Stimulated activated CD4-positive, alpha-beta T cell treated with anti-CD3 and anti-CD28 coated beads, Interleukin-2, amount 100 ng/mL, for 24 hours (primary cell): Measurements from ENCODE around the gene GRIP2.

ENCODE experiments used
- DNase-seq, 2 donors: peaks; one replicate each; pipeline ENCODE4 v3.0.0-alpha.2; 2020

The GRIP2 gene

DNA sequence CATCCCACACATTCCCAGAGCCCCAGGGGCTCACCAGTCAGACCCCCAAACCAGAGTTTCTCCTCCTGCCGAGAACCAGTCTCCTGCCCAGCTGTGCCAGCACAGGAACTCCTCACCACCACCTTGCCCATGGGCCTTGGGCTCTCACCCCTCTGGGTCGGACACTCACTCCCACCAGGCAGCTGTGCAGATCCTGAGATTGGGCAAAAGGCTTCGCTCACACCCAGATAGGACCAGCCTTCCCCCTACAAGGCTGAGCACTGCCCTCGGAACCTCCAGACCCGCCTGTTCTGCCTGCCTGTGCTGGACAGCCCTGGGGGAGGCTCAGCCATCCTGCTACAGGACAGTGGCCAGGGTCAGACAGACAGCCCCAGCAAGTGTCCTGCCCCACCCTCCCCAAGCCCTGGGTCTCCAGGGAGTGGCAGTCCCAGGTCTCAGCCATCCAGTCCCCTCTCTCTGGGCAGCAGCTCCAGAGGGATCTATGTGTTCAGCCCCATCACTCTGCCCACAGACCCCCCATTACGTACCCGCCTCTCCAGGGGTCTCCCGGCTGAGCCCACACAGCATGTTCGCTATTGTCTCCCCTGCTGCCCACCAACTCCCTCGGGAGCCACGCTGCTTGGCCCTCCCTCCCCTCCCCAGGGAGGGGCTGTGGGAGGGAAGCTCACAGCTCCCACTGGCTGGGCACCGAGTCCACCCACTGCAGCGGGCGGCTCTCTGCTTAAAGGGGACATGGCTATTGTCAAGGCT, at the start of gene GRIP2:
TSS of gene GRIP2 (minus strand) at position 601 of the 750 bp plus-strand sequence. CDS start at position 567, 34 bp downstream.
- DNase-seq, result no peak

DNA sequence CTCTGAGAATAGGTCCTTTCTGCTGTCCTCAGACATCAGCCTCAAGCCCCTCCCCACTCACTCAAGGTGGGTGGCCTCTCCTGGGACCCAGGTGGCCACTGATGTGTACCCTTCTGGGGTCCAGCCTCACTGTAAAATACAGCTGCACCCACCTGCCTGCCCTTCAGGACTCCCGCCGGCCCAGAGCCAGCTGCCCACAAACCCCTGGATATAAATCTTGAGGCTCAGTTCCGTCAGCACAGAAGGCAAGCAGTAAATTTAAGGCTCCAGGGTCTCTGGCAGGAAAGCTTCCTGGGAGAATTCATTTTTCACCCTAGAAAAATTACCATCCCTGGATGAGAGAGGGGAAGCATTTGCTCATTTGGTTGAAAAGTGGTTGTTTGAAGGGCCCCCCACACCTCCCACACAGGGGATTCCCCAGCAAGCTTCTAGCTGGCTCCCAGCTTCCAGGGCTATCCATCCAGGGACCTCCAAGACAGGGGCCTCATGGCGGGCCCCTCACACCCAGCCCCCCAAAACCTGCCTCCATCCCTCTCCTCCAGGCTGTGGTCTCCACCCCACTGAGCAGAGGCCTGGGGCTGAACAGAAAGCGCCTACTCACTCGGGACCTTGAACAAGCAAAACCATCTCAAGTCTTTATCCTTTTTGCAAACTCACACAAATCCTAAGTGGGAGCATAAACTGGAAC, 48.4 kb upstream of the GRIP2 start:
- DNase-seq, result no peak

DNA sequence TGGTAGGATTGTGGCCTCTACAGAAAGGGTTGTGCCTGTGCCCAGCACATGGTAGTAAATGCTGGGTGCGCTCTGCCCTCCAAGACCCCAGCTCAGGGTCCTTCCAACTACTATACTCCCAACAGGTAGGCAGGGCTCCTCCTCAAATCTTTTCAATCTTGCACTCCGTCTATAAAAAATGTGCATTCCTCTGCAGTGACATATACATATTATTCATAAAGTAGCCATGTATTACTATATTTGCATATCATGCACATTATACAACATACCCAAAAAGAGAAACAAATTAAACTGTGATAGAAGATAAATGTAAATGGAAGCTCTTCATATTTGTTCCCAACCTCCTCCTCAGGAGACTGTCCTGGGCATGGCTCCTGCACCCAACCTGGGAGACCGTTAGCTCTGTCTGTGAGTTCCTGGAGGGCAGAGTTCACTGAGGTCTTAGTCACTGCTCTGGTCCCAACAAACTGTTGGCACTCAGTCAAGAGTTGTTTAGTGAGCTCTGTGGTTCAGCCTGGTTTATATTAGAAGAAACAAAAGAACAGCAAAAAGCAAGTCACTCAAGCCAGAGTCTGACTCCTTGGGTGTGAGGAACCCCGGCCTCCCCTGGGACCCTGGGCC, 47.7 kb upstream of the GRIP2 start:
- no peak for DNase-seq

DNA sequence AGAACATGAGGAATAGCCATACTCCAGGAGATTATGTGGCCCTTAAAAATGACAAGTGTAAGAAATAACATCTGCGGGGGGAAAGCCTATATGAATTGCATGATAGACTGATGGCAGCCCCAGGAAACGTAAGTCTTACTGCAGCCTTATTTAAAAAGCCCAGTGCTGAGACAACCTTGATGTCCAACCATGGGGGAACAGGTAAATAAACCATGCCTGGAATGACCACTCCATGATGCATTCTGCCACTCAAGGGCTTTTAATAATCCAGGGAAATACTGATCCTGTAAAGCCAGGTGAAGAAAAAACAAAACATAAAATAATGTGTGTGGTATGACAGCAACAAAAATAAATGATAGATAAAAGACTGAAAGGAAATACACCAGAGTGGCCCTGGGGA, 46.5 kb upstream of the GRIP2 start:
- DNase-seq, result no peak

DNA sequence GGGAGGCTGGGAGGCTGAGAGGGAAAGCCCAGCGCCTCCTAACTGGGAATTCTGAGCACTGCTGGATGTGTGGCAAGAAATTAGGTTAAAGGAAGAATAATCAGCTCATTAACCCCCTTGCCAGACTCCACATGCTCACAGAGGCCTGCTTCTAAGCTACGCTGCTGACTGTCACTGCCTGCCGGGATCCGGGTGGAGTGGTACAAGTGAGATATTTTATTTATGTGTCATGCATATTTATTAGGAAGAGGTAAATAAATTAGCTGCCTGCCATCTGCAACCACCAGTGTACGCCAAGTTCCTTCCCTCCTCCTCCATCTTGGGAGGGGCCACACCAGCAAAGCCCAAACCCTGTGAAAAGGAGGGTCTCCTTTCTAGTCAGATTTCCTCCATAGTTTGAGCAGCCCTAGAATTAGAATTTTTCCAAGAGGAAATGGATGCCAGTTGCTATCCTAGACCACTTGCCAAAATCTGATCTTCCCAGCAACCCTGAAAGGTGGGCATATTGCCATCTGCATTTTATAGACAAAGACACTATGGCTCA, 43.5 kb upstream of the GRIP2 start:
- no peak for DNase-seq

DNA sequence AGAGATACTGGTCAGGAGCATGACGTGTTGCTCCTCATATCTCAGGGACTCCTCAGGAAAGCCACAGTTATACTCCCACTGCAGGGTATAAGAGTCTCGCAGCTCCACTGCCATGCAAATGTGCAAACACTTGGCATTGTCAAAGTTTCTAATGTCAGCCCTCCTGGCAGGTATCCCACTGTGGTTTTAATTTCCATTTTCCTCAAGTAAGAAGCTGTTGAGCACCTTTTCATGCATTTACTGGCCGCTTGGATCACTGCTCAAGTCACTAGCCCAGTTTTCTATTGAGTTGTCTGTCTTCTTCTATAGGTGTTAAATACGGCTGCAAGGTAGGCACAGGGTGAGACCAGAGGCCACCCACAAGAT, 41.9 kb upstream of the GRIP2 start:
- no peak for DNase-seq

DNA sequence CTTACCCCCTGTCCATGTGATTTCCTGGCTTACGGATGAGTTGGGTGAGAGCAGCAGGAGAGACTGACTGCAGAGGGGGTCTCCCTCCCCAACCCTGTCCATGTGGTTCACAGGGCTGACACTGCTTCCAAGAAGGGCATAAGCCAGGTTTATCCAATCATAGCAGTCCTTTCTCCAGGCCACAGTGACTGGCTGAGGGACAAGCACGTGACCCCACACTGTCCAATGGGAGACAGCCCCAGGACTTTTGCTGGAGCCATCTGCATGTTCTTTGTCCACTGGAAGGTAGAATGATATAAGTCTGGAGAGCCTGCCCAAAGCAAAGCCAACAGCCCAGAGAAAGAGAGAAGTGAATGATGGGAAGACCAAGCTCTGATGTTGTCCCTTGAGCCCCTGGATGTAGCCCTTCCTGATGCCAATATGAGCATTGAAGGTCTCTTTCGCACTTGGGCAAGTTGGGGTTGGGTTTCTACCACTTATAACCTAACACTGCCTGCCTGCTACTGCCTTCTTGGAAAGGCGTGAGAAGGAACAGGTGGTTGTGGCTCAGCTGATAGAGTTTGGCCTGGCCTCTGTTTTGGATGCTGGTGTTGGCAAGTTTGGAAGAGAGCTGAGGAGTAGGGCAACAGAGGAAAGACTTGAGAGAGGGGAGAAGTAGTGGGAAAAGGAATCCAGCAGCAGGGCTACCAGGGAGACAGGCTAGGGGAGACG, 41.3 kb upstream of the GRIP2 start:
- no peak for DNase-seq

DNA sequence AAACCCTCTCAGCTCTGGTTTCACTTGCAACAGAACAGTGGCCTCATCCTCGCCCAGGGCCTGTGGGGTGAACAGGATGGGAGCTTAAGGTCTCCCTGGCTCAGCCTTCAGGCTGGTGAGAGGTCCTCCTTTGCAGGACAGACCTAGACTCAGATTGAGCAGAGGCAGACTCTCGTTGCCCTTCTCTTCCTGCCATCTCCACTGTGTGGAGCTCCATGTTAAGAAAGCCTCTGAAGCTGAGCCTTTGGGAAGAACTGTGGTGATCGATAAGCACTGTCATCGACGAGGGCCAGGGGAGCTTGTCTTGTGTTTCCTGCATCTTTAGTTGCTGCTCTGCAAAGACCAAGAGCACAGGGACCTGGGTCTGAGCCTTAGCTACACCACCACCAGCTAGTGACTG, 37.8 kb upstream of the GRIP2 start:
- DNase-seq, result no peak

DNA sequence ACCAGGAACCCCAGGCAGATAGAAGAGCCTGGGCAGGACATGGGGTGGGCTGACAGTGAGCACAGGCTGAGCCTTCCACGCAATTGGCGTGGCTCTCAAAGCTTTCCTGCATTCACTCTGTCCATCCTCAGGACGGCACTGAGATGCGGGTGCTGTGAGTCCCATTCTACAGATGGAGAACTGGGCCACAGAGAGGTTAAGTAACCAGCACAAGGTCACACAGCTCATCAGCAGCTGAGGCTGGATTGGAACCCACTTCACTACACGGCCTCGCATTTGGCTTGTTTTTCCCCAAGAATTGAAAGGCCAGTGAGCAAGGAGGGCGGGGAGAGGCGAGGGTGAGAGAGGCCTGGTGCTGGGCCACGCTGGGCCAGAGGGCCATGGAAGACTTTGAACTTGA, 36.0 kb upstream of the GRIP2 start:
- no peak for DNase-seq

DNA sequence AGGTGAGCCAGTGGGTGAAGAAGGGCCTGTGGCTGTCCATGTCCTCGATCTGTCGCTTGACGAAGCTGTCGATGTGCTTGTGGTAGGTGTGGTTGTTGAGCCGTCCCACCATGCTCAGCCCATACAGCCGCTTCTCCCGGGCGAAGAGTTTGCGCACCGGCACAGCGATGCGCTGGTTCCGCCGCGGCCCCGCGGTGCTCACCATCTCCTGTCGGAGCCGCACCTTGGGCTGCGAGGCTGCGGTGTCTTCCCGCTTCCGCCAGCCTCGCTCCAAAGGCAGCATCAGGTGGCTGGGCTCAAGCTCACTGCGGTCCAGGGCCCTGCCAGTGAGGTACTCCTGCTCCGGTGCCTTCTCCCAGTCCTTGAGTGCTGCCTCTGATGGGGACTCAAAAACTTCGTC, 34.0 kb upstream of the GRIP2 start:
- DNase-seq, result no peak

DNA sequence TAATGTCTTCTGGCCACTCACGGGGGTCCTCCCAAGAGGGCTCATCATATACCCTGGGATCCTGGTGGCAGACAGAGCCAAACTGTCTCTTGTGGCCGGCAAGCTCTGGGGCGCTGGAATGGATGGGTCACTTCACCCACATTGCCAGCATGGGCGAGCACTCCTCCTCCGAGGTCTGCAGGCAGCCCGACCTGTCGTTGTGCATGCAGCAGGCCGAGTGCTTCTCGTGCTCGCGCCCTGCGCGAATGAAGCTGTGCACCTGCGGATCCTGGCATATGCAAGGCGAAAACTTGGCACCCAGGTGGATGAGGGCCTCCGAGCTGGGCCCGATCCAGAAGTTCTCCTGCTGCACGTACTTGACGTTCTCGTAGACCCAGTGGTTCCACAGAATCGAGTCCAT, 33.6 kb upstream of the GRIP2 start:
- DNase-seq, result no peak

DNA sequence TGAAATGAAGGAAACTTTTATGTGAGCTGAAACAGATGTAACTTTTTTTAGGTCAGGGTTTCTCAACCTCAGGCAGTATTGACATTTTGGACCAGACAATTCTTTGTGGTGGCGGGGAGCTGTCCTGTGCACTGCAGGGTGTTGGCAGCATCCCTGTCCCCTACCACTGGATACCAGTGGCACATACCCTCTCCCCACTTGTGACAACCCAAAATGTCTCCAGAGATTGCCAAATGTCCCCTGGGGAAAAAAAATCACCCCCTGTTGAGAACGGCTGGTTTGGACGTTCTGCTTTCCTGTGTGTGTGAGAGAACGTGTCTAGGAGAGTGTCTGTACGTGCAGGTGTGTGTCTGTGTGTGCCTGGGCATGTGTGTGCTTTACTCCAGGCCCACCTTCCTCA, 30.7 kb upstream of the GRIP2 start:
- no peak for DNase-seq

DNA sequence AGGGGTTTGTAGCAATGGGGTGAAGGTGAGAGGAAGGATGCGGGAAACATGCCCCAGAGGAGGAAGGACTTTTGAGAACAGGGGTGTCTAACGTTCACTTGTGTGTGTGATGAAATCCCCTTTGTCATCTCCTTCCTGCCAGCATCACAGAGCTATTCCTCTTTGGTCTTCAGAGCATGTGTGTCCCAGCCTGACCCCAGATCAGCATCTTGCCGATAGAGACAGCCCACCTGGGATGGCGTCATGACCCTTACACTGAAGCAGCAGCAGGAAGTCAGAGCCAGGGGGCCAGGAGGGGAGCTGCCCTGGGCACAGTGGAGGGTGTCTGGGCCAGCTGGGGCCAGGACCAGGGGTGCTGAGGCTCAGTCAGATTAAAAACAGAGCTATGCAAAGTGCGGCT, 29.9 kb upstream of the GRIP2 start:
- no peak for DNase-seq

DNA sequence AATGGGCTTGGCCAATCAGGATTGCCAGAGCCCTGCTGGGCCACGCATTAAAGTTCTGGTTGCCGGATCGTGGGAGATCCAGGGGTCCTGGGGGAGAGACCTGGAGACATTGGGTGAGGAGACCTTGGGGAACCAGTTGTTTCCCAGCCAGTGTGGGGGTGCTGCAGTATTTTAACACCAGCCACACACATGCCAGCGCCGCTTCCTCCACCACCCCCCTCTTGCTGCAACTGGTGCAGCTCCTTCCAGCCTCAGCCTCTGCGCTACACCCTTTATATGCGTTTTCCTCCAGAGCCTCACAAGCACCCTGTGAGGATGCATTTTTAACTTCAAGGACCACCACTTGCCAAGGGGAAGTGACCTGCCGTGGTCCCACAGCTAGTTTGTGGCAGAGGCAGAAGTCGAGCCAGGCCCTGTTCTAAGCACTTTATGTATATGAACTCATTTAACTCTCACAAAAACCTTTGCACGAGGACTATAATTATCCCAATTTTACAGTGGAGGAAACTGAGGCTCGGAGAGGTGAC, 29.4 kb upstream of the GRIP2 start:
- DNase-seq, result no peak

DNA sequence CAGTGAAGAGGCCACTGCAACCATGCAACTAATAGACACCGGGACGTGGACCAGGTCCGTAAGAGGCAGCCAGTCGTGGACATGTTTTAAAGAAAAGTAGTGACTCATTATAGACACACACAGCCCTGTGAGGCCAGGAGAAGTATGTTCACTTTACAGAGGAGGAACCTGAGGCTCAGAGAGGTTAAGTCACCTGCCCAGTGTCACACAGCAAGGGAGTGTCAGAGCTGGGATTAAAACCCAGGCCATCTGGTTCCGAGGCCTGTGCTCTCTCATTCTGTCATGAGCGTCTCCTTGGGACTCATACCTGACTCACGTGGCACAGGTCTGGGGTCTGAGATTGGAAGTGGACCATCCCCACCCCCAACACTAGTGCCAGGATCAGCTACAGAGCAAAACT, 28.1 kb upstream of the GRIP2 start:
- DNase-seq, result no peak

DNA sequence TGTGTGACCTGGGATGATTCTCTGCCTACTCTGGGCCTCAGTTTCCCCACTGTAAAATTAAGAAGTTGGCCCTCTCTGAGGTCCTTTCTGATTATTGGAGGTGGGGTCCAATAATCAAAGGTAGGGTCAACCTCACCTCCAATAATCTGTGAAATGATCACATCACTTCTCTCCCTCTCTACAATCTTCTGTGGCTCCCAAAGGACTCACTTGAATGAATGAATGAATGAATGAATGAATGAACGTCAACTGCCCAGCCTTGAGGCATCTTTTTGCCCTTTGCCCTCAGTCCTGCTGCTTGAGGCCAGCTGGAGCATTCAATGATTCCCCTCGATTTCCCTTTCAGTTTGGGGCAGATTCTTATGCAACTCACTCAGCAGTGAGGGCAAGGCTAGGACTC, 26.7 kb upstream of the GRIP2 start:
- no peak for DNase-seq

DNA sequence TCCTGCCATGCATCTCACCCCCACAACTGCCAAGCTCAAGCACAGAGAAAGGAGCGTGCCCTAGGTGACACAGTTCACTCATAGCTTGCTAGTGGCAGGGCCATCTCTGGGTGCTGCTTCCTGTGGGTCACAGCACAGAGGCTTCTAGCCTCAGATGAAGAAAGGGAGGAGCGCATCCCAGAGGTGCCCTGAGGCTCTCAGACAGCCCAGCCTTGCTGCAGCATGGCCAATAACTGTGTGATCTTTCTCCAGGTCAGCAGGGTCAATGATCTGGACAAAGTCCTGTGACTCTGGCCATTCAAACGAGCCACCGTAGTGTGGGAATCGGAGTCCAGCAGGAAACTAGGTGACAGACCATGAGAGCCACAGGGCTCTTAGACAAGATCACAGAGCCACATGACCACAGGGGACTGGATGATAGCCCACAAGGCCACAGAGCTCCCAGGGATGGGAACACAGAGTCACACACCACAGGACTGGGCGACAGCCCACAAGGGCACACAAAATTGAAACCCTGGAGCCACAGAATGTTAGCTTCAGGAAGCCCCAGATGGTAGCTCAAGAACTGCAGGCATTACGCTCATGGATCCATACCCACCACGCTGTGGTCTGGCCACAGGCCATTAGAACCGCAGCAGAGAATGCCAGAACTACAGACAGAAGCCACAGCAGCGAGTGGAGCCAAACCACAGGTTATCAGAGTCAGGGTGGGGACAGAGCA, 25.9 kb upstream of the GRIP2 start:
- DNase-seq, result no peak

DNA sequence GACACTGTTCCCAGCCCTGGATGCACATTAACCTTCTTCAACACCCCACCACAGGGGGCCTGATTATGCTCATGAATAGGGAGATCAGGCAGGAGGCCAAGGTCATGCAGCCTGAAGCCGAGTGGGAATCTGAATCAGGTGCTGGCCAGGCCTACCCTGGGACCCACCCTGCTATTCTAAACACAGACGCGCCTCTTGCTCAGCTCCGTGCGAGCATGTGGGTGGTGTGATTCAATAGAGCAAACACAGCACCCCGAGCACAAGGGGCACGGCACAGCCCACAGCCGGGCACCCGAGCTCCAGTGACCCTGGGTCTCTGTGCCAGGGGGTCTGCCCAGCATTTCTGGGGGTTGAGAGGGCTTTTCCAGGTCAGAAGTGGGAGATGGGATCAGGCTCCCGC, 24.6 kb upstream of the GRIP2 start:
- DNase-seq, result no peak

DNA sequence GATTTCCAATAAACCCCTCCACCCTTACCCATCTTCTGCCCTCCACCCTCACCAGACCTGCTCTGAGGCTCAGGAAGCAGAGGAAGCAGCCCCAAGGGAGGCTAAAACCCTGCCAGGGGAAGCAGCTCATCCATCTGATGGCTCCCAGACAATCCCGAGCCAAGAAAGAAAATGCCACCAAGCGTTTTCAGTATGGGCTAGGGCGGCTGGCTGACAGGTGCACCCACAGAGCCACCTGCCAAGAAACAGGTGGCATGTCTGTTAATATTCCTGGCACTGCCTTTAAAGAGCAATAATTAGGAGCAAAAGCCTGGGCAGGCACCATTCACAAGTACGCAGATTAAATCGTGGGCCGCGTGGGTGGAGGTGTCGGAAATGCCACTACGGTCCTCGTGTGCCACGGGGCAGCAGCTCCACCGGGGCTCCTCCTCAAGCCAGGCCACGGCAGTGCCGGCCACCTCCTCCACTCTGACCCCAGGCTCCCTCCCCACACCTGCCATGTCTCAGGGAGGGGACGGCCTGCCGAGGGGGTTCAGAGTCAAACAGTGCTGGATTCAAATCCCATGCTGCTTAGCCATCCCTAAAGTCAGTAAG, 23.9 kb upstream of the GRIP2 start:
- no peak for DNase-seq

DNA sequence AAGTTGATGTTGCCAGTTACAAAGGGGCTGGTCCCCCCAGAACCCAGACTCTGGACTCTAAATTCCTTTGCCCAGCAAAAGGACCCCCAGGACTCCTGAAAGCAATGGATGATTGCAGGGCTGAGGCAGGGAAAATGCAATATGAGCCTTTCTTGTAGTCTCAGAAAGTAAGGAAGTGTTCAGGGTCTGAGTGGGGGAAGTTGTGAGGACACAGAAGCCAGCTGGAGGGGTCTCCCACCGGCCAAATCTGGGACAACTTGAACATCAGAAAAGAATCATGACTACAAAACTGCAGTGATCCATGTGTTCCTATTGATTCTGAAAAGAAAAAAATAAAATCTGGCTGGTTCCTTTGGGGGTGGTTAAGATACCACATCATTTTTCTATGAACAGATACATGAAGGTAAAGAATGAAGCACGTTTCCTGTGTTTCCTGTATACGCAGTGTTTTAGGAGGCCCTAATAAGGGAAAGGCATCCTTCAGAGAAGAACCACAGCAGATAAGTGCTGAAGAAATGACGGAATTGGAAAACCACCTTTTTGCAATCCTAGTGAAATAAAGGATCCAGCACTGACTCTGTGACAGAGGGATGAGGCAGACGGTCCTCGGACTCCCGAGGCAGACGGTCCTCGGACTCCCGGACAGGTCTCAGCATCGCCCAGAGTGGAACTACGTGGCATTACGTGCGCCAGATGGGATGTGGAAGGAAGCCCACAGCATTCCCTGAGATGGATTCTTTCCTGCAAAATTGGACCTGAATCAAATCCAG, 22.2 kb upstream of the GRIP2 start:
- no peak for DNase-seq
